HepG2 (cell line): Measurements from ENCODE around the gene TCERG1L. TPM values are rescaled to one million over a fixed set of nuclear protein-coding genes. Genes with fewer than 3 reads are reported as not detected.

ENCODE experiments used
- ATAC-seq: fragments of 200-7000 bp; cut with Tn5 transposase; 3 replicates; pipeline ENCODE4 v1.9.1; 2020; ENCODE audit warnings: mild to moderate bottlenecking, moderate library complexity
- BruUV-seq: library from RNA; stranded (reverse); fragments of 400-500 nt; replicated peaks from 2 replicates; lab custom pipeline; 2021; lab: Mats Ljungman, UMichigan
- CTCF ChIA-PET: fragments of 300-600 bp; formaldehyde crosslinking; extraction: SDS; loops from one replicate; lab custom pipeline; 2021; ENCODE audit warnings: low total read pairs, inconsistent platforms, low intra/inter-chr PET ratio; lab: Yijun Ruan, JAX
- POLR2A ChIA-PET: fragments of 350-600 bp; sonication (Branson Sonifier 250); formaldehyde crosslinking; loops from one replicate; lab custom pipeline; 2020; ENCODE audit warnings: antibody characterized with exemption, inconsistent platforms; lab: Yijun Ruan, JAX
- DNase-seq: peaks from one replicate; pipeline ENCODE4 v3.0.0-alpha.2; 2015; ENCODE audit warnings: low spot score
- FAIRE-seq: peaks from 3 replicates; lab custom pipeline; 2011; peaks lifted over from hg19 to GRCh38; lab: Jason Lieb, UNC
- H2AFZ ChIP-seq: one replicate; pipeline ENCODE4 v1.6.1; 2011; ENCODE audit warnings: low read length, inconsistent platforms
- H3K27ac ChIP-seq: fragments of 300-600 bp; 3 replicates; pipeline ENCODE4 v1.8.0; 2011; ENCODE audit warnings: mixed run types, mild to moderate bottlenecking, mixed read lengths, low read length, inconsistent platforms; ENCODE audit not compliant: insufficient read depth; ENCODE audit errors: extremely low read length
- H3K27me3 ChIP-seq, 2 experiments: fragments of 200-600 bp in 1 of 2; 2 replicates in 1 of 2; 3 replicates in 1 of 2; pipeline versions ENCODE4 v1.6.0 to v1.8.0; 2011; ENCODE audit warnings: low read length in 2 of 2, mild to moderate bottlenecking in 2 of 2, moderate library complexity in 2 of 2, inconsistent platforms in 1 of 2; ENCODE audit not compliant: insufficient read depth in 2 of 2, control insufficient read depth in 1 of 2
- H3K36me3 ChIP-seq, 2 experiments: fragments of 200-600 bp in 1 of 2; replicated peaks in 1 of 2; 2 replicates in 1 of 2; 3 replicates in 1 of 2; pipeline versions ENCODE4 v1.5.1 to v1.8.0; 2011; ENCODE audit warnings: low read length in 2 of 2, inconsistent platforms in 1 of 2; ENCODE audit not compliant: insufficient read depth in 2 of 2, control insufficient read depth in 1 of 2
- H3K4me1 ChIP-seq: 2 replicates; pipeline ENCODE4 v1.5.1; 2012; ENCODE audit warnings: low read length, inconsistent platforms; ENCODE audit not compliant: insufficient read depth
- H3K4me2 ChIP-seq: 2 replicates; pipeline ENCODE4 v1.6.0; 2011; ENCODE audit warnings: low read depth, low read length, inconsistent platforms
- H3K4me3 ChIP-seq, 3 experiments: fragments of 200-600 bp in 1 of 3; sonication (generic), shearing (Covaris generic) in 1 of 3; replicated peaks in 1 of 3; 2 replicates each; pipeline ENCODE4 v1.5.1; 2011 to 2016; ENCODE audit warnings: low read length in 3 of 3, inconsistent platforms in 2 of 3, low read depth in 2 of 3, mild to moderate bottlenecking in 2 of 3, control low read depth in 1 of 3, mixed read lengths in 1 of 3; ENCODE audit not compliant: insufficient read depth in 1 of 3
- H3K79me2 ChIP-seq: one replicate; pipeline ENCODE4 v1.6.1; 2011; ENCODE audit warnings: low read length, inconsistent platforms; ENCODE audit not compliant: insufficient read depth
- H3K9ac ChIP-seq: 2 replicates; pipeline ENCODE4 v1.6.0; 2011; ENCODE audit warnings: mild to moderate bottlenecking, low read depth, low read length, inconsistent platforms; ENCODE audit not compliant: insufficient read depth
- H3K9me3 ChIP-seq: 2 replicates; pipeline ENCODE4 v1.5.1; 2012; ENCODE audit warnings: mild to moderate bottlenecking, low read length
- H4K20me1 ChIP-seq: 2 replicates; pipeline ENCODE4 v1.6.0; 2011; ENCODE audit warnings: inconsistent platforms, mild to moderate bottlenecking, low read length, moderate library complexity; ENCODE audit not compliant: insufficient read depth
- NR0B2 ChIP-seq: sonication (generic); formaldehyde crosslinking; IDR thresholded peaks from 2 replicates; pipeline ENCODE4 v1.4.0; 2020; ENCODE audit warnings: mild to moderate bottlenecking, missing genetic modification reagents
- TFAP4 ChIP-seq: sonication (generic); IDR thresholded peaks from 2 replicates; pipeline ENCODE4 v1.6.1; 2016; ENCODE audit warnings: low read depth, borderline replicate concordance
- TP53 ChIP-seq: sonication (generic); formaldehyde crosslinking; conservative IDR thresholded peaks from 2 replicates; pipeline ENCODE4 v1.4.0; 2020; ENCODE audit warnings: missing genetic modification reagents
- USF2 ChIP-seq, 2 experiments: sonication (generic) in 1 of 2; formaldehyde crosslinking in 1 of 2; IDR thresholded peaks; 2 replicates each; pipeline versions ENCODE4 v1.5.1 to v1.6.1; 2011 to 2020; ENCODE audit warnings: borderline replicate concordance in 1 of 2, low read depth in 1 of 2, low read length in 1 of 2, mild to moderate bottlenecking in 1 of 2, missing genetic modification reagents in 1 of 2, moderate library complexity in 1 of 2
- ZNF276 ChIP-seq: sonication (generic); formaldehyde crosslinking; IDR thresholded peaks from 2 replicates; pipeline ENCODE4 v1.4.0; 2020; ENCODE audit warnings: mild to moderate bottlenecking, low read depth, missing genetic modification reagents
- WGBS: methylation state at CpG from one replicate; pipeline ENCODE4 v1.1.6; 2017; ENCODE audit warnings: low lambda C conversion rate; 5-methylcytosine and 5-hydroxymethylcytosine counted together
- in situ Hi-C: cut with HindIII; loops from 2 replicates; pipeline ENCODE4 v1.10.0; 2017; ENCODE audit warnings: low pct_unique_long_range_greater_than_20kb; ENCODE audit not compliant: extremely low pct_ligation_motif_present
- intact Hi-C: fragments of 100-400 bp; cut with micrococcal nuclease; formaldehyde crosslinking; loops from one replicate; pipeline ENCODE4 v1.10.0; 2022; ENCODE audit not compliant: unreplicated experiment
- polyA plus RNA-seq, 8 experiments: library from polyadenylated mRNA; depleted of rRNA in 3 of 8; stranded (reverse) in 7 of 8; unstranded in 1 of 8; fragments of >200 nt; fragmentation: Illumina TruSeq in 4 of 8; extraction: Trizol in 4 of 8; gene quantifications; 2 replicates each; pipeline versions ENCODE4 v1.2.1 to v1.2.3, GENCODE V29; 2011 to 2016; ENCODE audit warnings: low read depth in 4 of 8, missing spikeins in 1 of 8, mixed read lengths in 1 of 8; ENCODE audit not compliant: insufficient read depth in 1 of 8
- total RNA-seq, 5 experiments: library from RNA; depleted of rRNA; stranded (reverse); fragments of >200 nt; fragmentation: Illumina TruSeq; extraction: Trizol; gene quantifications; 2 replicates each; pipeline ENCODE4 v1.2.3, GENCODE V29; 2016; ENCODE audit warnings: low read depth in 1 of 5

Gene TCERG1L
- total and polyA plus RNA-seq, 2 of the 13 experiments (the other 11 are each of a cell fraction or from before 2014, with no cell fraction given) = not detected

DNA sequence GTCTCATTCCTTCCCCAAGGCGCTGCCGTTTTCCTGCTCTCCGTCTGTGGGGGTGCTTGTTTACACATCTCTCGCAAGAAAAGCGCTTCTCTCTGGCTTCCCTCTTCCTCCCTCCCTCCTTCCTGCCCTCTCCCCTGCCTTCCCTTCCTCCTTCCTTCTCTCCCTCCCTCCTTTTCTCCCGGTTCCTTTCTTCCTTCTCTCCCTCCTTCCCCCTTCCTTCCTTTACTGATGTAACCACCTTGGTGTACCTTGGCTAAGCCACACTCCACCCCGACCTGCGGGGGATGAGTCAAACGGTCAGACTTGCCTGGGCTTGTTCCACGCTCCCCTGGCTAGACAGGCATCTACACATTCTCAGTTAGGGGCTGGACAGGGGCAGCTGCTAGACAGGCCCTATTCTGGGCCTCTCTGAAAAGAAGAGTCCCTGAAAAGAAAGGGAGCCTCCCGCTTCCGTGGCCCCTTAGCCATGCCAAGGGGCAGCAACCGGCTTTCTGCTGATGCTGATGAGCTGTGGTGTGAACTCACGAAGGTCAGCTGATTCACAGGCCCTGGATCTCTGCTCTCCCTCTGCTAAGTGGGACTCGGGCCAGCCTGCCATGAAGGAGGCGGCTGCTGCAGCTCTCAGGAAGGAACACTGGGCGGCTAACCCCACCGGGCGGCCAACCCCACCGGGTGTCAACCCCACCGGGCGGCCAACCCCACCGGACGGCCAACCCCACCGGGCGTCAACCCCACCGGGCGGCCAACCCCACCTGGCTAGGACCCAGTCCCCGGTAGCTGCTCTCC is 216.8 kb downstream of the TCERG1L start:
- Histone ChIP-seq H3K27ac (no peak overlapping the region), H3K36me3 (no peaks in the 10 kb centered on the region), H3K4me3 (no peak overlapping the region), H3K4me1 (no peaks in the 10 kb centered on the region), H4K20me1 (no peaks in the 10 kb centered on the region), H2AFZ (no peak overlapping the region), H3K9me3 (no peaks in the 10 kb centered on the region), H3K79me2 (no peaks in the 10 kb centered on the region), H3K4me2 (no peak overlapping the region), H3K27me3 (peaks cover 0 to 26% of the 10 kb centered on the region in 2 experiments; a peak in 2 of 5 replicates), H3K9ac (no peak overlapping the region)
- ATAC-seq (no peak), DNase-seq (no peak), FAIRE-seq (no peak)
- TF ChIP-seq NR0B2 (CRISPR knock-in tag) (no peak), ZNF276 (CRISPR knock-in tag) (no peak), USF2 (IDR thresholded peaks at IDR 0.05; ENCODE audit: low read depth, low read length) (no peak), USF2 (CRISPR knock-in tag; IDR thresholded peaks at IDR 0.05; ENCODE audit: borderline replicate concordance) (no peak), TFAP4 (no peak), TP53 (CRISPR knock-in tag) (peak; percentile 95)
- CTCF ChIA-PET = no interaction called here
- BruUV-seq = no TSS peak
- in situ Hi-C loops = no loop called here
- POLR2A ChIA-PET = interaction anchor here (0.9 kb wide), 1 partner anchor 9 kb away, joined by 3 read pairs; no protein-coding TSS in a partner anchor
- WGBS = 45% methylated on average over 15 of the region's 29 CpGs
- intact Hi-C loops = no loop called here
